ENCODE measurements around the gene TRIM52. TPM values are rescaled to one million over a fixed set of nuclear protein-coding genes. Genes with fewer than 3 reads are reported as not detected.
"Not testable (repeated sequence)": the region's sequence is repeated elsewhere in the genome, so short reads cannot be mapped to it uniquely, and the experiment has no call there.

The TRIM52 gene
- total RNA-seq, 2 donors from 2014 or later, result 11.2 to 15.2 TPM

DNA sequence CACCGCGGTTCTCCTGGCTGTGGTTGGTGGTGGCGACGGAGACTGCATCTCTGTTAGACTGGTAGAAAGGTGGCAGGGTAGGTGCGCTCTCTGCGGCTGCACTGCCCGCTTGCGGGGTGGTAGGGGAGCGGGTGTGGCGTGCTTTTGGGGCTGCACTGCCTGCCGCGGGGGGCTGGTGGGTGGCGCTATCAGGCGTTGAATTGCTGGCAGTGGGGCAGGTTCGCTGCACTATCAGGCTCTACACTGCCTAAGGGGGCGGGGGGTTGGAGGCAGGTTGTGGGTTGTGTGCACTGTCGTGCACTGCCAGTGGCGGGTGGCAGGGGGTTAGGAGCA is 21.0 kb upstream of the TRIM52 start:
- H3K27me3 ChIP-seq (replicated peaks; ENCODE audit: insufficient read depth), result no peaks in the 10 kb centered on the region
- no peaks in the 10 kb centered on the region for H3K9me3 ChIP-seq
- DNase-seq (ENCODE audit: low spot score), result no peak
- H3K4me3 ChIP-seq, result no peak overlapping the region
- H3K4me1 ChIP-seq (replicated peaks), result no peaks in the 10 kb centered on the region
- WGBS, result 86% methylated on average over 18 of the region's 18 CpGs
- H3K27ac ChIP-seq, result no peak overlapping the region
- TF ChIP-seq POLR2A (IDR thresholded peaks at IDR 0.05) (no peak), POLR2AphosphoS5 (IDR thresholded peaks at IDR 0.05) (no peak)
- TF ChIP-seq, protein P1, sequence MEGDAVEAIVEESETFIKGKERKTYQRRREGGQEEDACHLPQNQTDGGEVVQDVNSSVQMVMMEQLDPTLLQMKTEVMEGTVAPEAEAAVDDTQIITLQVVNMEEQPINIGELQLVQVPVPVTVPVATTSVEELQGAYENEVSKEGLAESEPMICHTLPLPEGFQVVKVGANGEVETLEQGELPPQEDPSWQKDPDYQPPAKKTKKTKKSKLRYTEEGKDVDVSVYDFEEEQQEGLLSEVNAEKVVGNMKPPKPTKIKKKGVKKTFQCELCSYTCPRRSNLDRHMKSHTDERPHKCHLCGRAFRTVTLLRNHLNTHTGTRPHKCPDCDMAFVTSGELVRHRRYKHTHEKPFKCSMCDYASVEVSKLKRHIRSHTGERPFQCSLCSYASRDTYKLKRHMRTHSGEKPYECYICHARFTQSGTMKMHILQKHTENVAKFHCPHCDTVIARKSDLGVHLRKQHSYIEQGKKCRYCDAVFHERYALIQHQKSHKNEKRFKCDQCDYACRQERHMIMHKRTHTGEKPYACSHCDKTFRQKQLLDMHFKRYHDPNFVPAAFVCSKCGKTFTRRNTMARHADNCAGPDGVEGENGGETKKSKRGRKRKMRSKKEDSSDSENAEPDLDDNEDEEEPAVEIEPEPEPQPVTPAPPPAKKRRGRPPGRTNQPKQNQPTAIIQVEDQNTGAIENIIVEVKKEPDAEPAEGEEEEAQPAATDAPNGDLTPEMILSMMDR (IDR thresholded peaks at IDR 0.05), result no peak
- H3K36me3 ChIP-seq, result no peaks in the 10 kb centered on the region
- intact Hi-C loops (cut with DNase I), result no loop called here

DNA sequence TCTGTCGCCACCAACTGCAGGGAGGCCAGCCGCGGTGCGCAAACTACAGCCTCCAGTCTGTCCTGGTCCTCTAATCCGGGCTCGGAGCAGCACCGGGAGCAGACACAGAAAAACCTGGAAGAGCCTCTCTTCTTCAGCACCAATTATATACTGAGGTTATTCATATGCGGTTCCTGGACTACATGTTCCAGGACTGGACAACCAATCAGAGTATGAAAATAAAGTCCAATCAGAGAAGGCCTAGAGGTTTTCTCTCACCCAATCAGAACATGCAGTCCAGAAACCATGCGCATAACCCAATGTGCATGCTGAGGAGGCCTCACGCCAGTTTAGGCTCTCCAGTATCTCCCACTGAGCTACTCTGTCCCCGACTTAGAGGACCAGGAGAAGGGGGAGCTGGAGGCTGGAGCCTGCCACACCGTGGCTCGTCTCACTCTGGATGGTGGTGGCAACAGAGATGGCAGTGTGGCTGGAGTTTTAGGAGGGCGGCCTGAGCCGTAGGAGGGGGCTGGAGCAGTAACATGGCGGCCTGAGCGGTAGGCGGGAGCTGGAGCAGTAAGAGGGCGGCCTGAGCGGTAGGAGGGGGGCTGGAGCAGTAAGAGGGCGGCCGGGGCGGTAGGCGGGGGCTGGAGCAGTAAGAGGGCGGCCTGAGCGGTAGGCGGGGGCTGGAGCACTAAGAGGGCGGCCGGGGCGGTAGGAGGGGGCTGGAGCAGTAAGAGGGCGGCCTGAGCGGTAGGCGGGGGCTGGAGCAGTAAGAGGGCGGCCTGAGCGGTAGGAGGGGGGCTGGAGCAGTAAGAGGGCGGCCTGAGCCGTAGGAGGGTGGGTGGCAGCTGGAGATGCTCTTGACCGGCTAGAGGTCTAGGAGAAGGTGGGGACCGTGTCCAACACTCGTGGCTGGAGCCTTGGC is 20.4 kb upstream of the TRIM52 start:
- Histone ChIP-seq H3K9me3 (no peaks in the 10 kb centered on the region), H3K36me3 (no peaks in the 10 kb centered on the region), H3K27me3 (replicated peaks; ENCODE audit: insufficient read depth) (no peaks in the 10 kb centered on the region), H3K27ac (no peak overlapping the region), H3K4me3 (no peak overlapping the region), H3K4me1 (replicated peaks) (no peaks in the 10 kb centered on the region)
- WGBS, result 92% methylated on average over 40 of the region's 40 CpGs
- no peak for TF ChIP-seq POLR2AphosphoS5 (IDR thresholded peaks at IDR 0.05)
- TF ChIP-seq, protein P1 (IDR thresholded peaks at IDR 0.05), result no peak
- TF ChIP-seq POLR2A (IDR thresholded peaks at IDR 0.05), result no peak
- intact Hi-C loops (cut with DNase I), result no loop called here
- no peak for DNase-seq (ENCODE audit: low spot score)

DNA sequence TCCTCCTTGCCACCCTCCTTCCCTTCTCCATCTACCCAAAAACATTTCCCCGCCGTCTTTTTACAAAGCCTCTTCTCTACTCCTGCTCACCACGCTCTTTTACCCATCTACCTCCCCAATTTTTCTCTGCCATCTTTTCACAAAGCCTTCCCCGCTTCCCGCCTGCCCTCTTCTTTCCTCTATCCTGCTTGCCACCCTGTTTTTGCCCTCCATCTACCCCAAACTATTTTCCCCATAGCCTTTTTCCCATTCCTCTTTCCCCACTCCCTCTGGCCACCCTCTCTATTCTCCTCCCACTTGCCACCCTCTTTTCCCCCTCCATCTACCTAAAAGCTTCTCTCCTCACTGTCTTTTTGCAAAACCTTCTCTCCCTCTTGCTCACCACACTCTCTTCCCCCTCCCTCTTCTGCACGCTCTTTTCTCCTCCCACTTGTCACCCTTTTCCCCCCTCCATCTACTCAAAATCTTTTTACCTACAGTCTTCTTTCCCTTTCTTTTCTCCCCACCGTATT is 19.4 kb upstream of the TRIM52 start:
- Histone ChIP-seq H3K4me3 (no peak overlapping the region), H3K27ac (no peak overlapping the region), H3K9me3 (no peaks in the 10 kb centered on the region), H3K4me1 (replicated peaks) (no peaks in the 10 kb centered on the region), H3K36me3 (no peaks in the 10 kb centered on the region), H3K27me3 (replicated peaks; ENCODE audit: insufficient read depth) (no peaks in the 10 kb centered on the region)
- intact Hi-C loops (cut with DNase I), result no loop called here
- DNase-seq (ENCODE audit: low spot score), result no peak
- no peak for TF ChIP-seq POLR2AphosphoS5 (IDR thresholded peaks at IDR 0.05)
- no peak for TF ChIP-seq POLR2A (IDR thresholded peaks at IDR 0.05)
- TF ChIP-seq, protein P1 (IDR thresholded peaks at IDR 0.05), result no peak
- WGBS, result 87% methylated on average over 7 of the region's 7 CpGs

DNA sequence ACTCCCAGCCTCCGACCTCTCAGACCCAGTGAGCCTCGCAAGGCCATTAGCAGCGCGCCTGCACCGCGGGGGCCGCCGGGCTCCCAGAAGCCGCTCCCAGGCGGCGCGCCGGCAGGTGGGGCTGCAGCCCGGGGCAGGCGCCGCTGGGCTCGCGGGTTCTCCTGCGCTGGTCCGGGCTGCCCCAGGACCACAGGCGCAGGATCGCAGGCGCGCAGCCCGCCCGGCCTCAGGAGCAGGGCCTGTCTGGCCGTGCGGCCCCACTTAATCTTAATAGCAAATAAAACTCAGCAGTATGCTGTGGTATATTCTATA is 12.4 kb upstream of the TRIM52 start:
- WGBS, result 55% methylated on average over 27 of the region's 28 CpGs
- H3K4me3 ChIP-seq; DNase-seq (ENCODE audit: low spot score); H3K9me3 ChIP-seq; H3K36me3 ChIP-seq; intact Hi-C loops (cut with DNase I); H3K4me1 ChIP-seq (replicated peaks); H3K27me3 ChIP-seq (replicated peaks; ENCODE audit: insufficient read depth); H3K27ac ChIP-seq: not testable (repeated sequence)

DNA sequence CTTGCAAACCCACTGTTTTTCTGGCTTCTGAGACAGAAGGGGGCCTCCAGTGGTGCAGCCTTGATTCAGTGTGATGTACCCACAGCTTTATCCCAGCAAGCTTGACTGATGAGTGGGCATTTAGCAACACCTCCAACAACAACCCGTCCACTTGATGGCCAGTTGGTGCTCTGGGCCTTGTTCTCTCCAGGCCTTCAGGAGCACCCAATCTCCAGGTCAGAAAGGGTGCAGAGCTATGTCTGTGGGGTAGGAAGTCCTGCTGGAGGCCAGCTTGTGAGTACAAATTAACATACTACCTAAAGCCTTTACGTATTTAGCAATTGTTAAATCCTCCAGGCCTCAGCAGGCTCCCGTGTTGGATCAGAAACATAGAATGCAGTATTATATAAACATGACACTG is 10.1 kb upstream of the TRIM52 start:
- no peaks in the 10 kb centered on the region for H3K36me3 ChIP-seq
- no peak for DNase-seq (ENCODE audit: low spot score)
- TF ChIP-seq POLR2A (IDR thresholded peaks at IDR 0.05) (no peak), POLR2AphosphoS5 (IDR thresholded peaks at IDR 0.05) (no peak)
- TF ChIP-seq, protein P1 (IDR thresholded peaks at IDR 0.05), result no peak
- H3K4me3 ChIP-seq, result no peak overlapping the region
- no peaks in the 10 kb centered on the region for H3K9me3 ChIP-seq
- intact Hi-C loops (cut with DNase I), result no loop called here
- no peaks in the 10 kb centered on the region for H3K4me1 ChIP-seq (replicated peaks)
- no peaks in the 10 kb centered on the region for H3K27me3 ChIP-seq (replicated peaks; ENCODE audit: insufficient read depth)
- 92% methylated on average over 3 of the region's 3 CpGs for WGBS
- H3K27ac ChIP-seq, result no peak overlapping the region

DNA sequence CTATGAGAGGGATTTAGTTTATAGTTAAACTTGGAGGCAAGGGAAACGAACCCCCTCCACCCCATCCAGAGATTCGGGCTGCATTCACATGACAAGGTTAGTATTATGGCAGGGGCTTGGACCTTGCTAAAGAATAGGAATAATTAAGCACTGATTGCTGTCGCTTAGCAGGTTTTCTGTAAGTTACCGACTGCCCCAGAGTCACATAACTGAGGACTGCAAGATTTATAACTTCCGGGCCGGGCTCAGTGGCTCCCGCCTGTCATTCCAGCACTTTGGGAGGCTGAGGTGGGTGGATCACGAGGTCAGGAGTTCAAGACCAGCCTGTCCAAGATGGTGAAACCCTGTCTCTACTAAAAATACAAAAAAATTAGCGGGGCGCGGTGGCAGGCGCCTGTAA is 7.0 kb upstream of the TRIM52 start:
- intact Hi-C loops (cut with DNase I); DNase-seq (ENCODE audit: low spot score): not testable (repeated sequence)
- WGBS, result 76% methylated on average over 12 of the region's 12 CpGs

DNA sequence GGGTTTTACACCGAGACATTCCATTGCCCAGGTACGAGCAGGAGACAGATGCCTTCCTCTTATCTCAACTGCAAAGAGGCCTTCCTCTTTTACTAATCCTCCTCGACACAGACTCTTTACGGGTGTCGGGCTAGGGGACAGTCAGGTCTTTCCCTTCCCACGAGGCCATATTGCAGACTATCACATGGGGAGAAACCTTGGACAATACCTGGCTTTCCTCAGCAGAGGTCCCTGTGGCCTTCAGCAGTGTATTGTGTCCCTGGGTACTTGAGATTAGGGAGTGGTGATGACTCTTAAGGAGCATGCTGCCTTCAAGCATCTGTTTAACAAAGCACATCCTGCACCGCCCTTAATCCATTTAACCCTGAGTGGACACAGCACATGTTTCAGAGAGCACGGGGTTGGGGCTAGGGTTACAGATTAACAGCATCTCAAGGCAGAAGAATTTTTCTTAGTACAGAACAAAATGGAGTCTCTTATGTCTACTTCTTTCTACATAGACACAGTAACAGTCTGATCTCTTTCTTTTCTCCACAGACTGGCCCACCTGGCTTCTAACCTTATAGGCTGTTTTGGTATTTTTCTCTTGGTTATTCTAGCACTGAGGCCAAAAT is 6.5 kb upstream of the TRIM52 start:
- DNase-seq (ENCODE audit: low spot score); H3K27ac ChIP-seq; intact Hi-C loops (cut with DNase I); H3K4me1 ChIP-seq (replicated peaks); H3K4me3 ChIP-seq; H3K27me3 ChIP-seq (replicated peaks; ENCODE audit: insufficient read depth); H3K36me3 ChIP-seq; H3K9me3 ChIP-seq: not testable (repeated sequence)
- 66% methylated on average over 8 of the region's 8 CpGs for WGBS

More for the DNA sequence above, 7.0 kb upstream of the TRIM52 start:
- H3K27ac ChIP-seq; H3K36me3 ChIP-seq; H3K4me3 ChIP-seq; H3K4me1 ChIP-seq (replicated peaks); H3K27me3 ChIP-seq (replicated peaks; ENCODE audit: insufficient read depth); H3K9me3 ChIP-seq: not testable (repeated sequence)
